ENCODE data around the gene CSNK1G1. TPM values are rescaled to one million over a fixed set of nuclear protein-coding genes. Genes with fewer than 3 reads are reported as not detected.
"Not testable (repeated sequence)": the region's sequence is repeated elsewhere in the genome, so short reads cannot be mapped to it uniquely, and the experiment has no call there.

Gene CSNK1G1
- total RNA-seq, 1 donor from 2014 or later, result 19.9 TPM

DNA sequence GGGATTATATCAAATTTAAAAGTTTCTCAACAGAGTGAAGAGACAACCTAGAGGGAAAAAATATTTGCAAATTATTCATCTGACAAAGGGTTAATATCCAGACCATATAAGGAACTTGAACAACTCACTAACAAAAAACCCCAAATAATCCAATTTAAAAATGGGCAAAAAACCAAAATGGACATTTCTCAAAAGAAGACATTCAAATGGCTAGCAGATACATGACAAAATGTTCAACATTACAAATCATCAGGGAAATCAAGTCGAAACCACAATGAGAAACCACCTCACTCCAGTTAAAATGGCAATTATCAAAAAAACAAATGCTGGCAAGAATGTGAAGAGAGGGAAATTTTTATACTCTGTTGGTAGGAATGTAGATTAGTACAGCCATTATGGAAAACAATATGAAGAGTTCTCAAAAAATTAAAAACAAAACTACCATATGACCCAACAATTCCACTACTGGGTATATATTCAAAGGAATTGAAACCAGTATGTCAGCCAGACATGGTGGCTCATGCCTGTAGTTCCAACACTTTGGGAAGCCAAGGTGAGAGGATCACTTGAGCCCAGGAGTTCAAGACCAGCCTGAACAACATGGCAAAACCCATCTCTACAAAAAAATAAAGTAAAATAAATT lies 88.5 kb downstream of the CSNK1G1 start:
- Mint-ChIP-seq H3K4me1 (ENCODE audit: unreplicated experiment) (no peaks in the 10 kb centered on the region), H3K27ac (no peak overlapping the region), H3K4me3 (no peak overlapping the region), H3K9me3 (peaks cover 5% of the 10 kb centered on the region), H3K27me3 (no peaks in the 10 kb centered on the region), H3K36me3 (peaks cover 13% of the 10 kb centered on the region)
- no peak for TF ChIP-seq CTCF (conservative IDR thresholded peaks at IDR 0.05)
- DNase-seq (ENCODE audit: extremely low spot score, unreplicated experiment), result no peak

- H3K4me1 Mint-ChIP-seq (ENCODE audit: unreplicated experiment); DNase-seq (ENCODE audit: extremely low spot score, unreplicated experiment); H3K27ac Mint-ChIP-seq; H3K4me3 Mint-ChIP-seq; H3K9me3 Mint-ChIP-seq; H3K36me3 Mint-ChIP-seq; H3K27me3 Mint-ChIP-seq: not testable (repeated sequence)
These were observed 90.8 kb downstream of the CSNK1G1 start for GRCh38 chr15:64265188-64265587.

- H3K9me3 Mint-ChIP-seq, result peaks cover 5% of the 10 kb centered on the region
- peaks cover 9% of the 10 kb centered on the region for H3K36me3 Mint-ChIP-seq
- no peak overlapping the region for H3K4me3 Mint-ChIP-seq
- H3K4me1 Mint-ChIP-seq (ENCODE audit: unreplicated experiment), result peaks cover 5% of the 10 kb centered on the region
- DNase-seq (ENCODE audit: extremely low spot score, unreplicated experiment), result no peak
- no peak for TF ChIP-seq CTCF (conservative IDR thresholded peaks at IDR 0.05)
- no peak overlapping the region for H3K27ac Mint-ChIP-seq
- H3K27me3 Mint-ChIP-seq, result no peaks in the 10 kb centered on the region
These were observed 91.5 kb downstream of the CSNK1G1 start for GRCh38 chr15:64264502-64264901.

DNA sequence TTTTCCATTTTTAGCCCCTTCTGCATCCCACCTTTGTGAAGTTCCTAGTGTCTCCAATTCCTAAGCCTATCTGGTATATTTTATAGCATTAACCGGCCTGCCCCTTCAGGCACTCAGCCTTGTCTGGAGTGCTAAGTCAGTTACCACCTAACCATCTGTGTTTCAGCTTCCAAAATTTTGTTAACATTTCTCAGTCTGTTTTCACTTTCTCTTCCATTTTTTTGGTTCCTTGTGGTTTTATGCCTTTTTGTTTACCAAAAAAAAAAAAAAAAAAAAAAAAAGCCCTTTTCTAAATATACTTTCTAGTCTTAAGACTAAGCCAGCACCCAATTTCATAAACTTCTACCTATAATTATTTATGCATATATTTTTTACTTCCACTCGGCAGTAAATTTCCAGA lies 92.4 kb downstream of the CSNK1G1 start:
- Mint-ChIP-seq H3K9me3 (peaks cover 5% of the 10 kb centered on the region), H3K27me3 (no peaks in the 10 kb centered on the region), H3K27ac (no peak overlapping the region), H3K36me3 (peaks cover 9% of the 10 kb centered on the region), H3K4me3 (no peak overlapping the region), H3K4me1 (ENCODE audit: unreplicated experiment) (peaks cover 5% of the 10 kb centered on the region)
- DNase-seq (ENCODE audit: extremely low spot score, unreplicated experiment), result no peak
- no peak for TF ChIP-seq CTCF (conservative IDR thresholded peaks at IDR 0.05)

DNA sequence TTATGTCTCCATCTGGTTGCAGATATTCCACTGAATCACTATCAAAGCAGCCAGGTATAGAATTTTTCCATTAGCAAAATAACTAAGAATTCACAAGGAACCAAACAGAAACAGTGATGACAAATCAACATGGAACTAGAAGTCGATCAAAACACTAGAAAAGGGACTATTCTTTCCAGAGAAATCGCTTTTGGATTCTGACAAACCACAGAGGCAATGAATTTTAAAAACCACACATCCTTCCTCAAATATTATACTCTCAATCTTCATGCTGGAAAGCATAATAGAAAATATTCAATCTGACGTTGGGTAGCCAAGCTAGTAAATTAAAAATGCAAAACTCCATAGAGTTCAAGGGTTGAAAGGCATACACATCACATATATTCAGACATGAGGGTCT lies 99.9 kb downstream of the CSNK1G1 start:
- Mint-ChIP-seq H3K4me3 (no peak overlapping the region), H3K36me3 (peaks cover 10% of the 10 kb centered on the region), H3K9me3 (peaks cover 3% of the 10 kb centered on the region), H3K4me1 (ENCODE audit: unreplicated experiment) (peaks cover 8% of the 10 kb centered on the region), H3K27me3 (no peaks in the 10 kb centered on the region), H3K27ac (no peak overlapping the region)
- DNase-seq (ENCODE audit: extremely low spot score, unreplicated experiment), result no peak
- TF ChIP-seq CTCF (conservative IDR thresholded peaks at IDR 0.05), result no peak

GRCh38 chr15:64251658-64252057 lies 104.3 kb downstream of the CSNK1G1 start:
- H3K4me3 Mint-ChIP-seq, result no peak overlapping the region
- no peaks in the 10 kb centered on the region for H3K27me3 Mint-ChIP-seq
- peaks cover 6% of the 10 kb centered on the region for H3K36me3 Mint-ChIP-seq
- no peak for TF ChIP-seq CTCF (conservative IDR thresholded peaks at IDR 0.05)
- H3K27ac Mint-ChIP-seq, result no peak overlapping the region
- H3K4me1 Mint-ChIP-seq (ENCODE audit: unreplicated experiment), result peaks cover 18% of the 10 kb centered on the region
- no peaks in the 10 kb centered on the region for H3K9me3 Mint-ChIP-seq
- DNase-seq (ENCODE audit: extremely low spot score, unreplicated experiment), result no peak

All from type B pancreatic cell (in vitro differentiated cells).